ENCODE measurements around the gene GADD45GIP1.

The GADD45GIP1 gene

GRCh38 chr19:12974301-12975220 lies 17.5 kb upstream of the GADD45GIP1 start:
- Histone ChIP-seq H2AFZ (ENCODE audit: low read depth, low read length) (no peak overlapping the region), H3K4me2 (ENCODE audit: low read length, poor library complexity, severe bottlenecking) (no peak overlapping the region), H4K8ac (ENCODE audit: low read length) (no peak overlapping the region), H3K23ac (ENCODE audit: low read length in 2 of 2) (no peak overlapping the region), H3K4me1 (ENCODE audit: control insufficient read depth, insufficient read depth, low read depth, low read length) (peaks cover 2% of the 10 kb centered on the region), H2BK12ac (ENCODE audit: low read length in 2 of 2) (no peak overlapping the region), H3K27ac (ENCODE audit: low read length, poor library complexity, severe bottlenecking) (no peak overlapping the region), H2BK120ac (ENCODE audit: low read depth, low read length) (no peak overlapping the region), H3K4me3 (ENCODE audit: insufficient read depth in 1 of 2, low read depth in 1 of 2, low read length in 2 of 2) (no peak overlapping the region), H3K14ac (ENCODE audit: low read length in 2 of 2) (no peak overlapping the region), H4K91ac (ENCODE audit: low read length) (peak overlapping the region; percentile 49), H2BK5ac (ENCODE audit: low read depth, low read length, poor library complexity, severe bottlenecking) (no peak overlapping the region), H2BK15ac (ENCODE audit: low read depth, poor library complexity, severe bottlenecking) (no peak overlapping the region), H2AK5ac (ENCODE audit: low read length, severe bottlenecking) (no peak overlapping the region), H3K18ac (ENCODE audit: low read depth in 1 of 2, low read length in 2 of 2) (no peak overlapping the region), H3K9ac (ENCODE audit: low read length) (peak overlapping the region; percentile 41), H3K79me1 (replicated peaks; ENCODE audit: low read length, poor library complexity, severe bottlenecking) (no peaks in the 10 kb centered on the region), H3K9me3 (ENCODE audit: control insufficient read depth, low read length) (no peaks in the 10 kb centered on the region), H3K36me3 (ENCODE audit: control insufficient read depth in 1 of 2, insufficient read depth in 2 of 2, low read depth in 1 of 2, low read length in 2 of 2) (no peaks in the 10 kb centered on the region), H3K4ac (ENCODE audit: low read depth in 1 of 2, low read length in 2 of 2) (no peak overlapping the region), H3K27me3 (ENCODE audit: control insufficient read depth in 1 of 2, insufficient read depth in 1 of 2, low read length in 2 of 2) (peaks cover 0 to 3% of the 10 kb centered on the region in 2 experiments)
- DNase-seq = no peak
- WGBS = 68% methylated on average over 17 of the region's 19 CpGs

DNA sequence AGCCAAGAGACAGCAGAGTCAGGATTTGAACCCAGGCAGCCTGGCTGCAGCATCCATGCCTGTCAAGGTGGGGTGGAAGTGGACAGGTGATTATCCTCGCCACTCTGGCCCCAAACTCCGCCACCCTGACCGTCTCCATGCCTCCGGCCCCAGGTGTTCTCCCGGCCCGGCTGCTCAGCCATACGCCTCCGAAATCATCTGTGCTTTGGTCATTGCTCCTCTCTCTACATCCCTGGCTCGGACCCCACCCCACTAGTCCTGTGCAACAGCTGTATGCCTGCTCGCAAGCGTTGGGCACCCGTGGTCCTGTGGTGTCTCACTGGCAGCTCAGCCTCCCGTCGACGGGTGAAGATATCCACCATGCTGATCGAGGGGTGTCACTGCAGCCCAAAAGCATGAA lies 16.2 kb upstream of the GADD45GIP1 start:
- WGBS = 91% methylated on average over 16 of the region's 16 CpGs
- no peak overlapping the region for H3K9ac ChIP-seq (ENCODE audit: low read length)
- no peak overlapping the region for H2BK120ac ChIP-seq (ENCODE audit: low read depth, low read length)
- no peak overlapping the region for H2AK5ac ChIP-seq (ENCODE audit: low read length, severe bottlenecking)
- no peak overlapping the region for H3K4ac ChIP-seq (ENCODE audit: low read depth in 1 of 2, low read length in 2 of 2)
- H2AFZ ChIP-seq (ENCODE audit: low read depth, low read length) = no peak overlapping the region
- no peak overlapping the region for H3K4me3 ChIP-seq (ENCODE audit: insufficient read depth in 1 of 2, low read depth in 1 of 2, low read length in 2 of 2)
- no peak overlapping the region for H3K14ac ChIP-seq (ENCODE audit: low read length in 2 of 2)
- H3K79me1 ChIP-seq (replicated peaks; ENCODE audit: low read length, poor library complexity, severe bottlenecking) = no peaks in the 10 kb centered on the region
- H3K27me3 ChIP-seq (ENCODE audit: control insufficient read depth in 1 of 2, insufficient read depth in 1 of 2, low read length in 2 of 2) = peaks cover 0 to 3% of the 10 kb centered on the region in 2 experiments
- H3K36me3 ChIP-seq (ENCODE audit: control insufficient read depth in 1 of 2, insufficient read depth in 2 of 2, low read depth in 1 of 2, low read length in 2 of 2) = no peaks in the 10 kb centered on the region
- no peaks in the 10 kb centered on the region for H3K9me3 ChIP-seq (ENCODE audit: control insufficient read depth, low read length)
- H4K8ac ChIP-seq (ENCODE audit: low read length) = no peak overlapping the region
- no peak overlapping the region for H2BK12ac ChIP-seq (ENCODE audit: low read length in 2 of 2)
- no peak overlapping the region for H2BK5ac ChIP-seq (ENCODE audit: low read depth, low read length, poor library complexity, severe bottlenecking)
- no peak overlapping the region for H3K18ac ChIP-seq (ENCODE audit: low read depth in 1 of 2, low read length in 2 of 2)
- peaks cover 5% of the 10 kb centered on the region for H3K4me1 ChIP-seq (ENCODE audit: control insufficient read depth, insufficient read depth, low read depth, low read length)
- H3K27ac ChIP-seq (ENCODE audit: low read length, poor library complexity, severe bottlenecking) = no peak overlapping the region
- H3K4me2 ChIP-seq (ENCODE audit: low read length, poor library complexity, severe bottlenecking) = no peak overlapping the region
- no peak overlapping the region for H4K91ac ChIP-seq (ENCODE audit: low read length)
- DNase-seq = no peak
- H3K23ac ChIP-seq (ENCODE audit: low read length in 2 of 2) = no peak overlapping the region
- H2BK15ac ChIP-seq (ENCODE audit: low read depth, poor library complexity, severe bottlenecking) = no peak overlapping the region

DNA sequence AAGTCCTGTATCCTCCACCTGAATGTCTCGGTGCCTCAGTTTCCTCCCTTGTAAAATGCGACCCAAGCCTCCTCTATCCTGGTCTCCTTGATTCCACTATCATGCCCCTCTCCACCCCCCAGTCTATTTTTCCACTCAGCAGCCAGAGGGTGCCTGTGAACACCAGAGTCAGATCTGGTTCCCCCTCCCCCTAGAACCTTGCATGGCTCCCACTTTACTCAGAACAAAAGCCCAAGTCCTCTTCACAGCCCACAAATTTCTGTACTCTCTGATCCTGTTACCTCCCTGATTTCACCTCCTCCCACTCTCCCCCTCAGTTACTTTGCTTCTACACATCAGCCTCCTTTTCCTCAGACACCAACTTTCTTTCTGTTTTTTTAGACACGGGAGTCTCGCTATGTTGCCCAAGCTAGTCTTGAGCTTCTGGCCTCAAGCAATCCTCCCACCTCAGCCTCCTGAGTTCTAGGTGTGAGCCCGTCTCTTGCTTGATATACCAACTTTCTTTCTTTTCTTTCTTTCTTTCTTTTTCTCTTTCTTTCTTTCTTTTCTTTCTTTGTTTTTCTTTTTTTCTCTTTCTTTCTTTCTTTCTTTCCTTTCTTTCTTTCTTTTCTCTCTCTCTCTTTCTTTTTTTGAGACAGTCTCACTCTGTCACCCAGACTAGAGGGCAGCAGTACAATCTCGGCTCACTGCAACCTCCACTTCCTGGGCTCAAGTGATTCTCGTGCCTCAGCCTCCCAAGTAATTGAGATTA lies 13.2 kb upstream of the GADD45GIP1 start:
- H3K9ac ChIP-seq (ENCODE audit: low read length) = no peak overlapping the region
- H2BK12ac ChIP-seq (ENCODE audit: low read length in 2 of 2) = no peak overlapping the region
- H3K4me1 ChIP-seq (ENCODE audit: control insufficient read depth, insufficient read depth, low read depth, low read length) = peaks cover 9% of the 10 kb centered on the region
- peak overlapping the region; percentile 13 for H2BK15ac ChIP-seq (ENCODE audit: low read depth, poor library complexity, severe bottlenecking)
- H3K27ac ChIP-seq (ENCODE audit: low read length, poor library complexity, severe bottlenecking) = no peak overlapping the region
- no peaks in the 10 kb centered on the region for H3K79me1 ChIP-seq (replicated peaks; ENCODE audit: low read length, poor library complexity, severe bottlenecking)
- no peak overlapping the region for H2AK5ac ChIP-seq (ENCODE audit: low read length, severe bottlenecking)
- H3K9me3 ChIP-seq (ENCODE audit: control insufficient read depth, low read length) = no peaks in the 10 kb centered on the region
- no peak overlapping the region for H2BK5ac ChIP-seq (ENCODE audit: low read depth, low read length, poor library complexity, severe bottlenecking)
- no peak overlapping the region for H3K18ac ChIP-seq (ENCODE audit: low read depth in 1 of 2, low read length in 2 of 2)
- no peak for DNase-seq
- no peak overlapping the region for H3K4me2 ChIP-seq (ENCODE audit: low read length, poor library complexity, severe bottlenecking)
- no peak overlapping the region for H3K4me3 ChIP-seq (ENCODE audit: insufficient read depth in 1 of 2, low read depth in 1 of 2, low read length in 2 of 2)
- no peak overlapping the region for H3K4ac ChIP-seq (ENCODE audit: low read depth in 1 of 2, low read length in 2 of 2)
- no peak overlapping the region for H3K14ac ChIP-seq (ENCODE audit: low read length in 2 of 2)
- no peak overlapping the region for H2BK120ac ChIP-seq (ENCODE audit: low read depth, low read length)
- no peaks in the 10 kb centered on the region for H3K27me3 ChIP-seq (ENCODE audit: control insufficient read depth in 1 of 2, insufficient read depth in 1 of 2, low read length in 2 of 2)
- no peaks in the 10 kb centered on the region for H3K36me3 ChIP-seq (ENCODE audit: control insufficient read depth in 1 of 2, insufficient read depth in 2 of 2, low read depth in 1 of 2, low read length in 2 of 2)
- H4K91ac ChIP-seq (ENCODE audit: low read length) = no peak overlapping the region
- H3K23ac ChIP-seq (ENCODE audit: low read length in 2 of 2) = no peak overlapping the region
- H2AFZ ChIP-seq (ENCODE audit: low read depth, low read length) = no peak overlapping the region
- 94% methylated on average over 7 of the region's 7 CpGs for WGBS
- no peak overlapping the region for H4K8ac ChIP-seq (ENCODE audit: low read length)

DNA sequence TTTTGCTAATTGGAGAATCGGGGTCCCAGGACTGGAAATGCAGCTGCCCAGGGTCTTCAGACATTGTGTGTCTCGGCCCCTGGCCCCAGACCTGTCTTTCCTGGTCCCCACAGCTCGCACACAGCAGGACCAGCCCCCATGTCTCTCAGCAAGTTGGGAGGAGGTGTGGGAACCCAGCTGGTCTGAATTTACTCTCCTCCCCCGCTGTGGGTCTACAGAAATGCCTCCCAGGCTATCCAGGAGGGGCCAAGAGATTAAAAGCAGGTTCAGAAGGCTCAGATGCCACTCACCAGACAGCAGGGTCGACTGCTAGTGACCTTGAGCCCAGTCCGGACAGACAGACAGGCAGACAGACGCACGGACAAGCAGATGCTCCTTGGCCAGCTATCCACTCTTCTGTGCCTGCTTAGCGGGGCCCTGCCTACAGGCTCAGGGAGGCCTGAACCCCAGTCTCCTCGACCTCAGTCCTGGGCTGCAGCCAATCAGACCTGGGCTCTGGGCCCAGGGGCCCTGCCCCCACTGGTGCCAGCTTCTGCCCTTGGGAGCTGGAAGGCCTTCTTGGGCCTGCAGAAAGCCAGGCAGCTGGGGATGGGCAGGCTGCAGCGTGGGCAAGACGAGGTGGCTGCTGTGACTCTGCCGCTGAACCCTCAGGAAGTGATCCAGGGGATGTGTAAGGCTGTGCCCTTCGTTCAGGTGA lies 12.4 kb upstream of the GADD45GIP1 start, which contains the start of gene DAND5:
TSS of gene DAND5 (plus strand) at position 285 of the 697 bp plus-strand sequence. CDS start at position 370, 85 bp downstream.
- Histone ChIP-seq H3K4me1 (ENCODE audit: control insufficient read depth, insufficient read depth, low read depth, low read length) (peaks cover 11% of the 10 kb centered on the region), H3K27ac (ENCODE audit: low read length, poor library complexity, severe bottlenecking) (no peak within 1 kb of the TSS), H3K27me3 (ENCODE audit: control insufficient read depth in 1 of 2, insufficient read depth in 1 of 2, low read length in 2 of 2) (no peaks in the 10 kb centered on the region), H3K79me1 (replicated peaks; ENCODE audit: low read length, poor library complexity, severe bottlenecking) (no peaks in the 10 kb centered on the region), H3K18ac (ENCODE audit: low read depth in 1 of 2, low read length in 2 of 2) (no peak within 1 kb of the TSS), H4K8ac (ENCODE audit: low read length) (no peak within 1 kb of the TSS), H3K4me3 (ENCODE audit: insufficient read depth in 1 of 2, low read depth in 1 of 2, low read length in 2 of 2) (no peak within 1 kb of the TSS), H2AK5ac (ENCODE audit: low read length, severe bottlenecking) (no peak within 1 kb of the TSS), H3K9ac (ENCODE audit: low read length) (no peak within 1 kb of the TSS), H2AFZ (ENCODE audit: low read depth, low read length) (no peak within 1 kb of the TSS), H3K23ac (ENCODE audit: low read length in 2 of 2) (no peak within 1 kb of the TSS), H3K4me2 (ENCODE audit: low read length, poor library complexity, severe bottlenecking) (no peak within 1 kb of the TSS), H4K91ac (ENCODE audit: low read length) (peak within 1 kb of the TSS; percentile 47), H3K4ac (ENCODE audit: low read depth in 1 of 2, low read length in 2 of 2) (no peak within 1 kb of the TSS), H2BK5ac (ENCODE audit: low read depth, low read length, poor library complexity, severe bottlenecking) (no peak within 1 kb of the TSS), H2BK12ac (ENCODE audit: low read length in 2 of 2) (no peak within 1 kb of the TSS), H3K9me3 (ENCODE audit: control insufficient read depth, low read length) (no peaks in the 10 kb centered on the region), H3K36me3 (ENCODE audit: control insufficient read depth in 1 of 2, insufficient read depth in 2 of 2, low read depth in 1 of 2, low read length in 2 of 2) (no peaks in the 10 kb centered on the region), H2BK15ac (ENCODE audit: low read depth, poor library complexity, severe bottlenecking) (peak within 1 kb of the TSS; percentile 13), H3K14ac (ENCODE audit: low read length in 2 of 2) (no peak within 1 kb of the TSS), H2BK120ac (ENCODE audit: low read depth, low read length) (no peak within 1 kb of the TSS)
- WGBS = 69% methylated on average over 14 of the region's 14 CpGs
- no peak for DNase-seq

All from mesenchymal stem cell (in vitro differentiated cells and primary cell).